Gastroesophageal sphincter (tissue), 3 donors: ENCODE results near the gene ABHD14A.

Source experiments
- CTCF ChIP-seq, 4 experiments: fragments of 200-600 bp in 2 of 4; fragments of 450-650 bp in 2 of 4; sonication (generic) in 1 of 4; IDR thresholded peaks; one replicate each; pipeline ENCODE4 v1.5.1; 2017 to 2019; ENCODE audit warnings: antibody characterized with exemption in 4 of 4, mild to moderate bottlenecking in 2 of 4, moderate library complexity in 2 of 4
- POLR2A ChIP-seq, 2 donors: fragments of 450-650 bp; IDR thresholded peaks; one replicate each; pipeline ENCODE4 v1.6.1; 2017; ENCODE audit warnings: antibody characterized with exemption in 2 of 2, mild to moderate bottlenecking in 2 of 2, moderate library complexity in 1 of 2
- POLR2AphosphoS5 ChIP-seq: sonication (generic); formaldehyde crosslinking; IDR thresholded peaks from one replicate; pipeline ENCODE4 v1.6.1; 2017; ENCODE audit warnings: antibody characterized with exemption

GRCh38 chr3:52022323-52023100 lies 47.6 kb downstream of the ABHD14A start:
- TF ChIP-seq CTCF (IDR thresholded peaks at IDR 0.05) (no peak), POLR2AphosphoS5 (peak; percentile 10), POLR2A (IDR thresholded peaks at IDR 0.05) (no peak)
